ENCODE measurements around the gene FMN1. TPM values are rescaled to one million over a fixed set of nuclear protein-coding genes. Genes with fewer than 3 reads are reported as not detected.

FMN1 gene
- total and polyA plus RNA-seq, 2 of the 13 experiments (the other 11 are each of a cell fraction or from before 2014, with no cell fraction given): 0.20 to 0.60 TPM

- Histone ChIP-seq H3K27me3 (ENCODE audit: control insufficient read depth in 1 of 2, insufficient read depth in 2 of 2, low read length in 2 of 2) (peaks cover 6 to 28% of the 10 kb centered on the region in 2 experiments), H3K36me3 (replicated peaks in 1 of 2; ENCODE audit: control insufficient read depth in 1 of 2, insufficient read depth in 2 of 2, low read length in 2 of 2) (no peaks in the 10 kb centered on the region), H3K4me3 (replicated peaks in 1 of 3; ENCODE audit: insufficient read depth in 1 of 3, low read depth in 2 of 3, low read length in 3 of 3) (no peak overlapping the region), H3K9ac (ENCODE audit: insufficient read depth, low read depth, low read length) (no peak overlapping the region), H4K20me1 (ENCODE audit: insufficient read depth, low read length) (no peaks in the 10 kb centered on the region), H3K27ac (ENCODE audit: extremely low read length, insufficient read depth, low read length) (no peak overlapping the region), H3K9me3 (ENCODE audit: low read length) (no peaks in the 10 kb centered on the region), H2AFZ (ENCODE audit: low read length) (no peak overlapping the region), H3K4me1 (ENCODE audit: insufficient read depth, low read length) (peaks cover 15% of the 10 kb centered on the region; the same call in 1 of the 2 replicates), H3K79me2 (ENCODE audit: insufficient read depth, low read length) (no peaks in the 10 kb centered on the region), H3K4me2 (ENCODE audit: low read depth, low read length) (no peak overlapping the region)
- in situ Hi-C loops (cut with HindIII; ENCODE audit: extremely low pct_ligation_motif_present, low pct_unique_long_range_greater_than_20kb) (no loop called here), intact Hi-C loops (cut with micrococcal nuclease; ENCODE audit: unreplicated experiment) (no loop called here)
- ChIA-PET POLR2A (no interaction called here), CTCF (ENCODE audit: low intra/inter-chr PET ratio, low total read pairs) (no interaction called here)
- no TSS peak for BruUV-seq (replicated peaks)
- FAIRE-seq: no peak
- ATAC-seq: no peak
- 69% methylated on average over 2 of the region's 2 CpGs for WGBS (ENCODE audit: low lambda C conversion rate)
- DNase-seq (ENCODE audit: low spot score): no peak
- TF ChIP-seq ZFP36L1 (CRISPR knock-in tag; IDR thresholded peaks at IDR 0.05) (no peak), ATF2 (CRISPR knock-in tag; IDR thresholded peaks at IDR 0.05) (no peak), ZNF232 (CRISPR knock-in tag; IDR thresholded peaks at IDR 0.05; ENCODE audit: borderline replicate concordance) (no peak), THAP8 (CRISPR knock-in tag; IDR thresholded peaks at IDR 0.05; ENCODE audit: borderline replicate concordance) (no peak), ZNF260 (CRISPR knock-in tag; IDR thresholded peaks at IDR 0.05; ENCODE audit: borderline replicate concordance, low read depth) (no peak), MED8 (CRISPR knock-in tag; IDR thresholded peaks at IDR 0.05; ENCODE audit: insufficient replicate concordance) (no peak), KLF13 (CRISPR knock-in tag; IDR thresholded peaks at IDR 0.05) (no peak), IKZF1 (IDR thresholded peaks at IDR 0.05) (no peak), SYNCRIP (IDR thresholded peaks at IDR 0.05; ENCODE audit: insufficient read depth, low read depth, low read length) (no peak), ZNF180 (CRISPR knock-in tag; IDR thresholded peaks at IDR 0.05; ENCODE audit: borderline replicate concordance, low read depth) (no peak), ZNF263 (CRISPR knock-in tag; IDR thresholded peaks at IDR 0.05) (no peak), TBL1XR1 (IDR thresholded peaks at IDR 0.05; ENCODE audit: borderline replicate concordance, low read length, partially characterized antibody) (no peak), ZNF318 (CRISPR knock-in tag; IDR thresholded peaks at IDR 0.05) (no peak)
Observed at GRCh38 chr15:32723171-32723948, 471.2 kb downstream of the FMN1 start.

Data from HepG2 (cell line).